GM10266 (cell line): ENCODE data around the gene NXPH3.

Experiments used
- DNase-seq: peaks from one replicate; pipeline ENCODE4 v3.0.0; 2012; ENCODE audit errors: extremely low spot score
- CTCF ChIP-seq: IDR thresholded peaks from 2 replicates; pipeline ENCODE4 v1.5.1; 2012; ENCODE audit warnings: mild to moderate bottlenecking, low read depth; ENCODE audit not compliant: control insufficient read depth, insufficient read depth; ENCODE audit errors: missing control alignments

Gene NXPH3

GRCh38 chr17:49545806-49546545 is 29.7 kb upstream of the NXPH3 start:
- no peak for TF ChIP-seq CTCF
- DNase-seq = peak; percentile 4

GRCh38 chr17:49546546-49547535 is 28.8 kb upstream of the NXPH3 start:
- no peak for TF ChIP-seq CTCF
- DNase-seq = peak; percentile 2

- DNase-seq = peak; percentile 2
- no peak for TF ChIP-seq CTCF
Measured at GRCh38 chr17:49547566-49547965, 28.1 kb upstream of the NXPH3 start.

- TF ChIP-seq CTCF = no peak
- peak; percentile 2 for DNase-seq
Measured at GRCh38 chr17:49548051-49548505, 27.6 kb upstream of the NXPH3 start.

- DNase-seq = peak; percentile 50
- peak; percentile 60 for TF ChIP-seq CTCF
Measured at GRCh38 chr17:49548506-49549310, 27.0 kb upstream of the NXPH3 start.

- DNase-seq = no peak
- TF ChIP-seq CTCF = no peak
Measured at GRCh38 chr17:49549311-49549605, 26.4 kb upstream of the NXPH3 start.
